GM19328 (cell line): Measurements from ENCODE around the gene CLCA1.

ENCODE experiments used
- ATAC-seq: cut with Tn5 transposase; IDR thresholded peaks from one replicate; pipeline ENCODE4 v1.9.1; 2021; ENCODE audit warnings: mild to moderate bottlenecking, moderate library complexity; ENCODE audit not compliant: unreplicated experiment

CLCA1 gene

GRCh38 chr1:86460998-86461397 lies 7.7 kb upstream of the CLCA1 start:
- ATAC-seq = no peak

- ATAC-seq = no peak
These were observed 7.2 kb upstream of the CLCA1 start for GRCh38 chr1:86461482-86461881.

GRCh38 chr1:86464819-86465218 lies 3.9 kb upstream of the CLCA1 start:
- ATAC-seq = no peak

- ATAC-seq = no peak
These were observed 2.5 kb upstream of the CLCA1 start for GRCh38 chr1:86466109-86466844.

- no peak for ATAC-seq
These were observed 1.7 kb upstream of the CLCA1 start for GRCh38 chr1:86466986-86467385.

- ATAC-seq = peak; percentile 46
These were observed 2.1 kb downstream of the CLCA1 start for GRCh38 chr1:86470859-86471258.

- ATAC-seq = no peak
These were observed 2.6 kb downstream of the CLCA1 start for GRCh38 chr1:86471291-86471690.

GRCh38 chr1:86472152-86472551 lies 3.4 kb downstream of the CLCA1 start:
- no peak for ATAC-seq

GRCh38 chr1:86472767-86473166 lies 4.0 kb downstream of the CLCA1 start:
- no peak for ATAC-seq

GRCh38 chr1:86477256-86477655 lies 8.5 kb downstream of the CLCA1 start:
- no peak for ATAC-seq

- ATAC-seq = no peak
These were observed 9.0 kb downstream of the CLCA1 start for GRCh38 chr1:86477682-86478081.

GRCh38 chr1:86478416-86479156 lies 9.9 kb downstream of the CLCA1 start:
- no peak for ATAC-seq

GRCh38 chr1:86481966-86482365 lies 13.2 kb downstream of the CLCA1 start:
- ATAC-seq = no peak

- ATAC-seq = no peak
These were observed 18.5 kb downstream of the CLCA1 start for GRCh38 chr1:86487131-86487810.

GRCh38 chr1:86487811-86488141 lies 19.0 kb downstream of the CLCA1 start:
- no peak for ATAC-seq

GRCh38 chr1:86489242-86489878 lies 20.6 kb downstream of the CLCA1 start:
- no peak for ATAC-seq

- ATAC-seq = no peak
These were observed 22.6 kb downstream of the CLCA1 start for GRCh38 chr1:86491171-86491950.

GRCh38 chr1:86498281-86498680 lies 29.6 kb downstream of the CLCA1 start:
- no peak for ATAC-seq

- no peak for ATAC-seq
These were observed 31.4 kb downstream of the CLCA1 start for GRCh38 chr1:86499987-86500593.

GRCh38 chr1:86500714-86501113 lies 32.0 kb downstream of the CLCA1 start:
- ATAC-seq = no peak
